Nucleus accumbens (tissue), 56 donors: ENCODE data around the gene UNC5A.

ENCODE experiments used
- DNase-seq, 56 donors: peaks; one replicate each; lab custom pipeline; 2025; lab: John Stamatoyannopoulos, UW

Gene UNC5A

DNA sequence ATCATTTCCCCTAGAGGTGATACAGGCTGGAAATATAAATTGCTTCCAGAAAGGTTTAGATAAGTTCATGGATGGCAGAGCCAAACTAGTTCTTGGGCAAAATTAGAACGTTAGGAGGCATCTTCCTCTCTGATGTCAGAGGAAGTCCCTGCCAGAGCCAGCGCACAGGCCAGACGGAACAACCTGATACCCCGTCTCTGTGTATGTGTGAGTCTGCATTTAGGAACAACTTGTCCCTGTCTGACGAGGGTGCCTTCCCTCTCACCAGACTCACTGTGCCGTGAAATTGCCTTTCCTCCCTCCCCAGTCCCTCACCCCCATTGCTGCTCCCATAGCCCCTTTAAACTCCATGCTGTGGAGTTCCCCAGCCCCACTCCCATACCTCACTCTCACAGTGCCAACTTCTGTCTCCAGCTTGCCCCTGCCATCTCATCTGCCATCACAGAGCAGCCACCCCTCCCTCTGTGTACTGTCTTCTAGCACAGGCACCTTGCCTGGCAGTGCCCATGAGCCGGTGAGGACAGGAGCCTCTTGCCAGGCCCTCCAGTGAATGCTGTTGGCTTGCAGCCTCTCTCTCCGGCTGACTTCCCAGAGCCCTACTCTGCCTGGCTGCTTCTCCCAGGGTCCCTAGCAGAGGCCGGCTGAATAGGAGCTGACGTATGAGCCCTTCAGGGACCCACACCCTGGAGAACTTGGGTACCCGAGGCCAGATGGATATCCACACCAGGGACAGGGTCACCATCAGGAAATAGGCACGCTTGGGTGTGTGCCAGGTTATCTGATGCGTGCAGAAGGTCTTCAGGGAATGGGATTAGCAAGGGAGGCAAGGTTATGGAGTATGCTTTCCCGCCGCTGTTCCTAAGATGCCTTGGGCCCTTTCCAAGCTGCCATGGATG lies 26.7 kb downstream of the UNC5A start:
- no peak for DNase-seq

DNA sequence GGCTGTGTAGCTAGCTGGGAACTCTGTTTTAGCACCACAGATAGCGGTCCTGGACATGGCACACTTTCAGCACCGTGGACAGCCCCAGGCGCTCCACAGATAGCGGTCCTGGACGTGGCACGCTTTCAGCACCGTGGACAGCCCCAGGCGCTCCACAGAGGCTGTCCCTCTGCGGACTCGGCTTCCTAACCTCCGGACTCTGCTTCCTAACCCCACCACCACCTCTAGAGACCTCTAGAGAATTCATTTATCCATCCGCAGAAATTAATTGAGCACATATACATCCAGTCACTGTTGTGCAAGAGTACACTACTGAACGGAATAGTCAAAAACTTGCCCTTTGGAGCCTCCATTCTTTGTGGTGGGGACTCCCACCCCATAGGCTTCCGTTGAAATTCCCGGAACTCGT lies 27.4 kb downstream of the UNC5A start:
- DNase-seq: peak in 45 of 56 donors; percentile 5 to 80 (median 37)

DNA sequence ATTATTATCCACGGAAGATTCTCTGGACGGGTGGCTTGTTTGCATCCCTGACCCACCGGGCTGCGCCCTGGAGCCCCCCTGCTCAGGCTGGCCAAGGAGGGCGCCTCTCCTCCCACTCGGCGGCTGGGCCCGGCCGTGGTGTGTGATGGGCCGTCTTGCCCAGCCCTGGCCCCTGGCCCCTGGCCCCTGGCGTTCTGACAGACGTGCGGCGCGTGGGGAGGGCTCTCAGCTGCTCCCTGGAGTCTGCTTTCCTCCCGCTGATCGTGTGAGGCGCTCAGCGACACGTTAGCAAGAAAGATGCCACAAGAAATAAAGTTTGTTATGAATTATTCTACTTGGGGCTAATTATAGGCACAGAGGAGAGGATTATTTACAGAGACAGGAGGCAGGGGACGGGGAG lies 33.3 kb downstream of the UNC5A start:
- DNase-seq: peak in 1 of 56 donors; percentile 21

DNA sequence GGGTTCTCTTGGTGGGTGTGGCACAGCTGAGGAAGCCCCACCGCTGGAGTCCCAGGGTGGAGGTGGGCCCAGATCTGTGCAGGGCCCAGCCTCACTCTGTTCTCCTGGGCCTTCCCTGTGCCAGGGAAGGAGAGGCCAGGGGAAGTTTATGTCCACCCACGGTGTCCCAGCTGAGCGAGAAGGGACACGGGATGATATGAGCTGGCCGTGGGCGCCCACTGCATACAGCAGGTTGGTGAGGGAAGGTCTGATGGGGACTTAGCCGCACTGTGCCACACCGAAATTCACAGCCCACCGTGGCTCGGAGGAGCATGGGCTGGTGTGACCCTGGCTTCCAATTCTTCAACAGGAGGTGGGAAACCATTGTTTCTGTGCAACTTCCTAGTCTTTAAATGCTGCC lies 33.9 kb downstream of the UNC5A start:
- DNase-seq: no peak

DNA sequence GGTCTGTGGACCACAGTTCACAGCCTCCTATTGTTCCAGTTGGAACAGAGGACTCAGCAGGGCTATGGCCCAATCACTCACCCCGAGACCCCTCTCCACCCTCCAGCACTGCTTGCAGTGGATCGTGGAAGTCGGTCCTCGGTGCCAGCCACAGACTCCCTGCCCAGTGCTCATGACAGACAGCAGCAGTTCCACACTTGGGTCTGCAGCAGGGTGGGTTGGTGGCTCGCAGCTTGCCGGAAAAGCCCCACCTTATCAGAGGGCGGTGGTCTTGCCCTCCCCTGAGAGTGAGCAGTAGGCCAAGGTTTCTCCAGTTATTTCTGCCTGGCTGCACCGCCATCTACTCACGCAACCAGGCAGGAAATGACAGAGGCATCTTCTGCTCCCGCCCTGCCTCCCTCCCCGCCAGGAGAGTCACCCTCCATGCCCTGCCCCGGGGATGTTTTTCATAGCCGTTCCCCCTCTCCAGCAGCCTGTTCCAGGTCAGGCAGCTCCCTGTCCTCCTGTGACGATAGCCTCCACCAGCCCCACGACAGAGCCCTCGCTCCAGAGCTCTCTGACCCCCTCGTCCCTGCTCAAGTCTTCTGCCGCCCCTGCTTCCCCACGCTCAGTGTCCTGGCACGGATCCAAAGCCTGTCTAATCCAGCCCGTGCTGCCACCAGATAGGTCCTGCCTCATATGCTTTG lies 34.5 kb downstream of the UNC5A start:
- DNase-seq: no peak

DNA sequence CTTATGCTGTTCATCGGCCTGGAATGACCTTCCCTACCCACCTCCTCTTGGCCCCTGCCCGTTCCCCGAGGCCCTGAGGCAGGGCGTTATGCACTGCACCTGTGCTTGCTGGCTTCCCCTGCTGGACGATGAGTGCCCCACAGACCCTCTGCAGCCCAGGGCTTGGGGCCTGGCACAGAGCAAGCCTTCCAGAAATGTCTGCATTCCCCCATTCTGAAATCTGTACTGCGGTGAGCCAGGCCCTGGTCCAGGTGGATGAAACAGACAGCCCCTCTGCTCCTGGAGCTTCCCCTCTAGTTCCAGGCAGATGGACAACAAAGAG lies 35.0 kb downstream of the UNC5A start:
- DNase-seq: no peak

DNA sequence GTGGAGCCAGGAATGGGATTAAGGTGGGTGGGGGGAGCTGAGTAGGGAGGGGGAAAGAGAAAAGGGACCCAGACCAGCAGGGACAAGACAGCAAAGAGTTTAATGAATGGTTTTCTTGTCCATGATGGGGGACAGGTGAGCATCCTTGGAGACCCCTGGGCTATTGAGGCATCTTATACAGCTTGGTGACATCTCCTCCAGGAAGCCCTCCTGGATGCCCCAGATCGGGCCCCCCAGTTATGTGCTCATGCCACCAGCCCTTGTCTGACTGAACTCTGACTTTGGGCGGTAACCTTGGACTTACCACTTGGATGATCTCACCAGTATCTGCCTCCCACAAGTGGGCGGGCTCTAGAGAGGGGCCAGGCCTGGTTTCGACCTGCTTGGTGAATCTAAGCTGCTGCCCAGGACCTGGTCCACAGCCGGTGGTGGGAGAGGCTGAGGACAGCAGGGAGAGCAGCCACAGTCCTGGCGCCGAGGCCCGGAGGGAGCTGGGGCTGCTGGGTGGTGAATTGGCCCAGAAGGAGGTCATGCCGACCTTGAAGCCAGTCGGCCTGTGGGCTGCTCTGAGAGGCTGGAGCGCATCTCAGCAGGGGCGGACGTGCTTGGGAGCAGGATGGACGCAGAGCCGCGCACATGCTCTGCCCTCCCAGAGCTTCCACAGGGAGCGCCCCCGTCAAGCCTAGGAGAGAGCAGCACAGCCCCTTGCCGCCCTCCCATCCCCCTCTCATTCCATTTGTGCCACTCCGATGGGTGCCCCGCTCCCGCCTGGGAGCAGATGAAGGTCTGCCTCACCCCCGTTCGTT lies 36.2 kb downstream of the UNC5A start:
- DNase-seq: no peak

DNA sequence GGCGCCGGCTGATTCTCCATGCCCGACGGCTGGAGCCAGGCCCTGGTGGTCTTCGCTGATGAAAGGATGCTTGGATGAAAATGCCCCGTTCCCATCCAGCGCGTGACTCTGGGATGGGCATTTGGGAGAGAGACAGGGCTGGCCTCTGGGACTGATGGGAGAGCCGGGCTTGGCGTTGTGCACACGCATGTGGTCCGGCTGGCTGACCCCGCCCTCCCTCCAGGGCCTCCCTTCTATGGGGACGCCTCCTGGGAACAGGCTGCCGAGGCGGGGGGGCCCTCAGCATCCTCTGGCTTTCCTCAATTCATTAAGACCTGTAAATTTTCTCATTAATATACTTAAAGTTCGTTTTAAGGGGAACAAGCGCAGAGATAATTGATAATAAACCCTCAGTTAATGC lies 36.8 kb downstream of the UNC5A start:
- DNase-seq: no peak

DNA sequence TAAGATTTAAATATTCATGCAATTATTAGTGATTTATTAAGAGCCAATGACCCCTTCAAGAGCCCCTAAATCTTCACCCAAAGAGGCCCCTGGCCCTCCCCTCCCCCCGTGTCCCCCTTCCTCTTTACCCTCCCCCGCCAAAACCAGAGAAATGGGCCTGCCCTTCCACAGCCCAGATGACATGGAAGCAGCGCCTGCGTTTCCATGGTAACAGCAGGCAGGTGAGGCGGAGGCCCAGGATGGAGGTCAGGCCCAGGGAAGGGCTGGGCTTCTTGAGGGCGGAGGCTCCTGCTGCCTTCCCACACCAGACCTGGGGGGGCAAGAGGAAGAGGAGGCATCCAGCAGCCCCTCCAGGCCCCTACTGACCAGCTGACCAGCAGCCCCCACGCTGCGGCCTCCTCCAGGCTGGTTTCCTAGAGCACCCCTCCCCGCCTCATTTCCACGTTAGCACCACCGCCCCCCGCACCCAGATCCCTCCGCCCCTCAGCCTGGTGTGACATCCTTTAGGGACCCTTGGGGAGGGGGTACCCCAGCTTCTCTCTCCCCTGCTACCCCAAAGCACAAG lies 37.4 kb downstream of the UNC5A start:
- no peak for DNase-seq

DNA sequence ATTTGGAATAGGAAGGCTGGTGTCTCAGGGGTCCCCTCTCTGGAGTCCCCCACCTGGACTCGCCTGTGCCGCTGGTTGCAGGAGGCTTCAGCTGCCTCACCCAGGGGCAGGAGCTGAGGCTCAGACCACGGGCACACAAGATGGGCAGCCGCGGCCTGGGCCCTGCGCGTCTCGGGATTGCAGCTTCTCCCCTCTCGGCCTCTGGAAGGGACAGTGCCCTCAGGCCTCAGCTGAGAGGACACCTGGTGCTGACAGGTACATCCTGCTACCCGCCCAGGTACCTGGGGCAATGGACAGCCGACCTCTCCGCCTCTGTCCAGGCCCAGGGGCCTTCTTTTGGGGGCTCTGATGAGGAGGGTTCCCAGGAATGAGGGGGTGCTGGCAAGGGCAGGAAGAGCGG lies 38.3 kb downstream of the UNC5A start:
- no peak for DNase-seq

DNA sequence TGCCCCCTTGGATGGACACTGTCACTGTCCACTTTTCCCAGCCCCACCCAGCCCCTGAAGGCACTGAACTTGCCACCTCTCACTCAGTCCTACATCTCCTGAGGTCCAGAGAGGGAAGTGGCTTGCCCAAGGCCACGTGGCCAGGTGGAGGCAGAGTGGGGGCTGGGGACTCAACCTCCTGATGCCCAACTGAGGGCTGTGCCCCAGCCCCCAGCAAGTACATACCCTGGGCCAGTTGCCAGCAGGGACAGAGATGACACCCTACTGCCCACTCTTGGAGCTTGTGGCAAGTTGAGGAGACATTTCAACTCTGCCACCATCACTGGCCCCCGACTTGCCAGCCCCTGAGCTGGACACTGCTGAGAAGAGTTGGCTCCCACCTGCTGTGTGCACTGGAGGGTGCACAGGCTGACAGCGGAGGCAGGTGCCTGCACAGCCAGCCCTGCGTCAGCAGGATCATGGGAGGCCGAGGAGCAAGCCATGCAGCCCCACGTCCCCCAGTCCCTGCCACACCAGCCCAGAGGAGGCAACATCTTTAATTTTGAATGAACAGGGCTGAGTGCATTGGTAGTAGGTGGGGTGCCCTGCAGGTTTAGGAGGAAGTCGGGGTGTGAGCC lies 39.4 kb downstream of the UNC5A start:
- DNase-seq: no peak

DNA sequence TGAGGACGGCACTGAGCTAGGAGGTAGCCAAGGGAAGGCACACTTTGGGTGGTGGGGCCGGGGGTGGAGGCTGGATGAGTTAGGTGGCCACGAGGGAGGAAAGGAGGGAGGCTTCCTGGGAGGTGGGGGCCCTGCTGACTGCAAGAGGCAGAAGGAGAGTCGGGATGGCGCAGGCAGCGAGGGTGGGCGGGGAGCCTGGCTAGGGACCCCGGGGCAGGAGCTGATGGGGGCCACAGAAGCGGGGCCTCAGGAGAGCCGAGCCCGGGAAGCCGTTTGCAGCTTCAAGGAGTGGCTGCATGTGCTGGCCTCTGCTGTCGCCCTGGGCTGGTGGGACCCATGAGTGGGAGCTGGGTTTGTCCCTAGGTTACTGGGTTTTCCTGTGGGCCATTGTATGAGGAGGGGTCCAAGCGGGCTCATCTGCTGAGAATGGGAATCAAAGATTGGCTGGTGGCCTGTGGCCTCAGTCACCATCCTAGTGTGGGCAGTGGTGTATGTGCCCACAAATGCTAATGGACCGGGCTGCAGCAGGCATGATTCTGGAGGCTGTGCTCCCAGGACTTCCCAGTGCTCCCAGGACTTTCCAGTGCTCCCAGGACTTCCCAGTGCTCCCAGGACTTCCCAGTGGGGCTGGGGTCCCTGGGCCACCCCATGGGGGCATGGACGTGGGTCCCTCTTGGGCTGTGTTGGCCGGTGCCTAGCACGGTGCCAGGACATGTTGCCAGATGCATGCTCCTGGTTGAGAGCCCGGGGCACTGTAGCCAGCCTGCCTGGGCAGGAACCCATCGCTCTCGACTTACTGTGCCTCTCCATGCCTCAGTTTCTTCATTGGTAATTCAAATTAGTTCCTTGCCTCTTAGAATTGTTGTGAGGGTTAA lies 40.2 kb downstream of the UNC5A start:
- no peak for DNase-seq

DNA sequence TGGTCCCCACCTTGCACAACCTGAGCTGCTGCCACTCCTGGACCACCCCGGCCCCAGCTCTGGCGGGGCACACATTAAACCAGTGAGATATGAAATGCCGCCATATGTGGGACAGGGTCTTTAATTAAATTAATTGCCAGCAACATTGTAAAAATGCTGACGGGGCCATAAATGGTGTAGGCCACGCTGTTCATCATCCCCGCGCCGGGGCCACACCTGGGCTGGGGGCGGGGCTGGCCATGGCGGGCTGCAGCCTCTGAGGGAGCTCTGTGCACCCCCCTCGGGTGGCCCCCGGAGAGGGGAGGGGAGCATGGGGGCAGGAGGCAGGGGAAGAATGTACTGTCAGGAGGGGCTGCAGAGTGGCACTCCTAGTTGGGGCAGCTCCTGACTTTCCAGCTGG lies 41.0 kb downstream of the UNC5A start:
- no peak for DNase-seq

DNA sequence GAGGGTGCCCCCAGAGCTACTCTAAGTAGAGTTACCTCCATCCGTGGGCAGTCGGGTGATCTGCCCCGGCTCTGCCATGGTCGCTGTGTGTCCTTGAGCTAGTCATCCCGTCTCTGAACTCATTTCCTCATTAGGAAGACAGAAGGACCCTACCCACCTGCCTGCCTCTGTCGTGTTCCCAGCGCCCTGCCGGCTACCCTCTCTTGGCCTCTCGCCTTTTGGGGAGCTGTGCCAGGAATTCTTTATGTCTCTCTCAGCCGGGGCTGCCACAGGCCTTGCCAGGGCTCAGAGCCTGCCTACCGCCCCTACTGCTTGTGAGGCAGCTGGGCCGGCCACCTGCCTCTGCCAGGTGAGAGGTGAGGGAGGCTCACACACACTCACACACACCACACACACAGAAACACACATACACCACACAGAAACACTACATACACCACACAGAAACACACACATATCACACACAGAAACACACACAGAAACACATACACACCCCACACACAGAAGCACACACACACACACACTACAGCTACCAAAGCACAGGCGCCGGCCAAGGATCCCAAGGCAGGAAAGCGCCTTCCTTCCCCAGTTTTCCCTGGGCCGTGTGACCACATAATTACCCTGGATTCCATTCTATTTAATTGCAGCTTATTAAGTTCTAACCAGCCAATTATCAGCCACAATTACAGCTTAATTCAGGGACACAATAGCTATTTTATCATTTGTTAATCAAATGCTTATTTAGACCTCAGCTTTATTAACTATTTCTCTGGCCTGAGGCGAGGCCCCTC lies 41.7 kb downstream of the UNC5A start:
- DNase-seq: no peak

DNA sequence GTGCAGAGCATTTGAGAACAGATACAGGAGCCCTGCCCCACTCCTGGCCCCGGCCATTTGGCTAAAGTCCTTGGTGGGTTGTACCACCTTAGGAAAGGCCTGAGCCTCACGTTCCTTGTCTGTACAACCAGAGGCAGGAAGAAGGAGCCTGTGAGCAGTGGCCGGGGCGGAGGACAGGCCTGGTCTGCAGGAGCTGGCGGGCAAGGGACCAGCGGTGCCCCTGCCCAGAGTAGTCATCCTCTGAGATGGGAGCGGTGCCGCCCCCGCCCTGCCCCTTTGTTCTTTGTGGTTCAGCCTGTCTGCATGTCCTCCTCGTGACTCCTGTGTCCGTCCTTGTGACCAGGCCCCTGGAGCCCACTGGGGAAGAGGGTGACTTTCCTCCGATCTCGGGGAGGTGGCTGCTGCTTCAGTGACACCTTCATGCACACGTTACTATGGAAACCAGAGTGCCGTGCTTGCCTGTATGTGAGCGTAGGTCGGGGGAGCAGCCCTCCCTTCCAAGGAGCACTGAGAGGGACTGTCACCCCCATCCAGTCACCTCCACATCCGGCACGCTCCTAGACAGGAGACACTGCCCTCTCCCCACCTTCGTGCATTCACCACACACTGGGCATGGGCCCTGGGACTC lies 42.9 kb downstream of the UNC5A start:
- peak in 35 of 56 donors; percentile 4 to 75 (median 38) for DNase-seq

DNA sequence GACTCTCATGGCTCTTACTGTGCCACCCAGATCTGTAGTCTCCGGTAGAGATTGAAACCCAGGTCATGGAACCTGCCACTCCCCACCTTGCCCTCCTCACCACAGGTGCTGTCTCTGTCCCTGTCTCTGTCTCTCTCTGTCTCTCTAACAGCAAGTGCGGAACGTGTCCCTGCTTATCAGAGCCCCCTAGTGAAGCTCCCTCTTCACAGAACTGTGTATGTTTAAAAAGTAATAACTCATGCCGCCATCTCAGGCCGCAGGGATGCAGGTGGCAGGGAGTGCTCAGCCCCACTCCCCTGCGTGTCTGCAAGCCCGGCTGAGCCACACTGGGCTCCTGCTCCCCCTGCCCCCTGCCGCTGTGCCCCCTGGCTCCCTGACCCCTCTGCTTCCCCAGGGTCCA lies 43.8 kb downstream of the UNC5A start:
- DNase-seq: no peak

DNA sequence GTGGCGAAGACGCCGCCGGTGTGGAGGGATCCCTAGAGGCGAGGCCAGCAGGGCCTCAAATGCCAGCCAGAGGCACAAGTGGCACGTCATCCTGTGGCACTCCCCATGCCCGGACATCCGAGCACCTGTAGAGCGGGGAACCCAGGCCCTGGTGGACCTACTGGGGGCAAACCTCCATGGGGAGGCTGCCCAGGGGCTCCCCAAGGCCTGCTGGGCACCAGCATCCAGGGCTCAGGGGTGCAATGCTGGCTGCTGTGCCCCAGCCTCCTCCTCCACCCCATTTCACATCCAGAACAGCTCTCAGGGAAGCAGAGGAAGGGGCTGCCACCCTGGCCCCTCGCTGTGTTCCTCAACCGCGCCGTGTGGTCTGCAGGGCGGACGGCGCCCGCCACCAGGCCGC lies 45.2 kb downstream of the UNC5A start:
- no peak for DNase-seq

DNA sequence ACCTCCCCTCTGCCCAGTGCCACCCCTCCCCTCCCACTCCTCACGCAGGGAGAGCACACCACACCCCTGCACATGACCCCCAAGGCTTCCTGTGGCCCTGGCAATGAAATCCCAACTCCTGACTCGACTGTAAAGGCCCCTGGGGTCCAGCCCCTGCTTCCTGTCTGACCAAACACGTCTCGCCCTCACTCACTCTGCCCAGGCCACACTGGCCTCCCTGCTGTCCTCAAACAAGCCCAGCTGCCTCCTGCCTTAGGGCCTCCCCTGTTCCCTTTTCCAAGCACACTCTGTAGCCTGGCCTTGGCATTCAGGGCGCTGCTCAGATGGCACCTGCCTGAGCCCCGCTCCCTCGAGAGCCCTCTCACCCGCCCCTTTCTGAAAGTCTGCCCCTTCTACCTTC lies 46.4 kb downstream of the UNC5A start:
- DNase-seq: no peak
